Liver (tissue), 9 donors: Measurements from ENCODE around the gene ATG2B. TPM values are rescaled to one million over a fixed set of nuclear protein-coding genes. Genes with fewer than 3 reads are reported as not detected.

Source experiments
- DNase-seq: peaks from one replicate; pipeline ENCODE4 v3.0.0-alpha.2; 2017; ENCODE audit warnings: low spot score
- H3K27ac ChIP-seq, 2 donors: one replicate each; pipeline ENCODE4 v1.7.0; 2013; ENCODE audit warnings: inconsistent platforms in 2 of 2, low read length in 2 of 2, control low read depth in 1 of 2, low read depth in 1 of 2, mild to moderate bottlenecking in 1 of 2
- H3K27me3 ChIP-seq, 4 donors: one replicate each; pipeline versions ENCODE4 v1.6.1 to v1.7.0; 2013; ENCODE audit warnings: low read length in 3 of 4, inconsistent platforms in 1 of 4, mild to moderate bottlenecking in 1 of 4, moderate library complexity in 1 of 4; ENCODE audit not compliant: control insufficient read depth in 4 of 4, insufficient read depth in 4 of 4
- H3K36me3 ChIP-seq, 4 donors: one replicate each; pipeline versions ENCODE4 v1.6.1 to v1.7.0; 2013; ENCODE audit warnings: low read length in 3 of 4, mild to moderate bottlenecking in 3 of 4, low read depth in 1 of 4, moderate library complexity in 1 of 4; ENCODE audit not compliant: control insufficient read depth in 4 of 4, insufficient read depth in 3 of 4
- H3K4me1 ChIP-seq, 4 donors: one replicate each; pipeline versions ENCODE4 v1.6.1 to v1.7.0; 2013; ENCODE audit warnings: low read length in 3 of 4, mild to moderate bottlenecking in 3 of 4, moderate library complexity in 1 of 4; ENCODE audit not compliant: control insufficient read depth in 4 of 4, insufficient read depth in 4 of 4
- H3K4me3 ChIP-seq, 3 donors: one replicate each; pipeline versions ENCODE4 v1.6.1 to v1.7.0; 2013; ENCODE audit warnings: low read length in 3 of 3, control low read depth in 1 of 3, low read depth in 1 of 3, mild to moderate bottlenecking in 1 of 3
- H3K9ac ChIP-seq, 2 donors: one replicate each; pipeline ENCODE4 v1.7.0; 2013; ENCODE audit warnings: low read length in 2 of 2, mild to moderate bottlenecking in 2 of 2, moderate library complexity in 2 of 2, control low read depth in 1 of 2, low read depth in 1 of 2
- H3K9me3 ChIP-seq, 4 donors: one replicate each; pipeline versions ENCODE4 v1.6.1 to v1.7.0; 2013; ENCODE audit warnings: low read length in 3 of 4; ENCODE audit not compliant: control insufficient read depth in 4 of 4
- FOXA1 ChIP-seq: IDR thresholded peaks from 2 replicates; pipeline ENCODE4 v1.6.1; 2016; ENCODE audit warnings: antibody characterized with exemption
- FOXA2 ChIP-seq: IDR thresholded peaks from 2 replicates; pipeline ENCODE4 v1.6.1; 2016; ENCODE audit warnings: antibody characterized with exemption
- HNF4A ChIP-seq, 2 donors: conservative IDR thresholded peaks; 2 replicates each; pipeline ENCODE4 v1.6.1; 2016; ENCODE audit warnings: antibody characterized with exemption in 2 of 2, mild to moderate bottlenecking in 2 of 2
- JUND ChIP-seq, 2 donors: IDR thresholded peaks; 2 replicates each; pipeline ENCODE4 v1.6.1; 2016; ENCODE audit warnings: antibody characterized with exemption in 2 of 2
- RAD21 ChIP-seq, 2 donors: IDR thresholded peaks; 2 replicates each; pipeline ENCODE4 v1.6.1; 2016; ENCODE audit warnings: antibody characterized with exemption in 2 of 2, mild to moderate bottlenecking in 2 of 2
- RXRA ChIP-seq, 2 donors: IDR thresholded peaks; 2 replicates each; pipeline ENCODE4 v1.6.1; 2017 to 2018; ENCODE audit warnings: antibody characterized with exemption in 2 of 2, mild to moderate bottlenecking in 1 of 2
- SP1 ChIP-seq: IDR thresholded peaks from 2 replicates; pipeline ENCODE4 v1.6.1; 2018; ENCODE audit warnings: antibody characterized with exemption, mild to moderate bottlenecking
- TAF1 ChIP-seq: conservative IDR thresholded peaks from 2 replicates; pipeline ENCODE4 v1.6.1; 2016; ENCODE audit warnings: antibody characterized with exemption, mild to moderate bottlenecking
- YY1 ChIP-seq: IDR thresholded peaks from 2 replicates; pipeline ENCODE4 v1.6.1; 2016; ENCODE audit warnings: antibody characterized with exemption, mild to moderate bottlenecking
- WGBS: extraction: QIAGEN DNeasy Blood & Tissue Kit; methylation state at CpG from one replicate; pipeline ENCODE4 v1.1.7; 2013; 5-methylcytosine and 5-hydroxymethylcytosine counted together
- polyA plus RNA-seq, 2 donors: library from polyadenylated mRNA; stranded (reverse) in 1 of 2; unstranded in 1 of 2; fragments of 200-250 nt in 1 of 2; fragments of >200 nt in 1 of 2; fragmentation: Nextera tagmentation in 1 of 2; extraction: Ambion mirVana in 1 of 2; gene quantifications; one replicate each; pipeline versions ENCODE4 v1.2.1 to v1.2.3, GENCODE V29; 2013 to 2015
- total RNA-seq, 2 donors: library from RNA; depleted of rRNA; stranded (reverse); fragments of >200 nt; gene quantifications; one replicate each; pipeline ENCODE4 v1.2.3, GENCODE V29; 2014
- TF ChIP-seq, protein P1 (sequence below): IDR thresholded peaks from 2 replicates; pipeline ENCODE4 v1.6.1; 2016; ENCODE audit warnings: antibody characterized with exemption, mild to moderate bottlenecking
- TF ChIP-seq, protein P2 (sequence below): IDR thresholded peaks from 2 replicates; pipeline ENCODE4 v1.6.1; 2016; ENCODE audit warnings: antibody characterized with exemption
- TF ChIP-seq, protein P3 (sequence below): IDR thresholded peaks from 2 replicates; pipeline ENCODE4 v1.6.1; 2016; ENCODE audit warnings: antibody characterized with exemption
- TF ChIP-seq, protein P4 (sequence below): fragments of 150-350 bp; IDR thresholded peaks from 2 replicates; pipeline ENCODE4 v1.5.1; 2017; ENCODE audit warnings: improper control_type of control experiment, low read depth, low read length; ENCODE audit not compliant: missing input control
- donor health status: healthy.
- donor health status: healthy.
- donor health status: healthy.
- donor health status: healthy.
- donor health status: healthy.

The ATG2B gene
- total and polyA plus RNA-seq, 4 donors = 4.7 to 36.0 (median 20.5) TPM

DNA sequence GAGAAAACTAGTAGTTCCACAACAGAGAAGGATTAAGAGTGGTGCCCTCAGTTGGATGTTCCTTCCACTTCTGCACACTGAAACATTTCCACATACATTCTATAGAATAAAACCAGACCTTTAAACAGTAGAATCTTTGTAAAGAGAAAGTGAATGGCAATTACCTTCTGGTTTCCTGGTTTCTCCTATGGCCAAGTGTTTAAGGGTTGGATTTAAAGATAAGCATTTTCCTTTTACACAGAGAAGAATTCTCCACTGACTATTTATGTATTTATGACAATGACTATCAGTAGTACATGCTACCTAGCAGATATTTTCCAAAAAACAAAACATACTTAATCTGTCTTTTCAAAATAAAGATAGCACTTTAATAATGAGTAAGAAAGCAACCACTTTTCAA, 3.2 kb downstream of the ATG2B start:
- Histone ChIP-seq H3K4me3 (no peak overlapping the region), H3K4me1 (peaks cover 1 to 21% (median 18%) of the 10 kb centered on the region in 4 donors)

DNA sequence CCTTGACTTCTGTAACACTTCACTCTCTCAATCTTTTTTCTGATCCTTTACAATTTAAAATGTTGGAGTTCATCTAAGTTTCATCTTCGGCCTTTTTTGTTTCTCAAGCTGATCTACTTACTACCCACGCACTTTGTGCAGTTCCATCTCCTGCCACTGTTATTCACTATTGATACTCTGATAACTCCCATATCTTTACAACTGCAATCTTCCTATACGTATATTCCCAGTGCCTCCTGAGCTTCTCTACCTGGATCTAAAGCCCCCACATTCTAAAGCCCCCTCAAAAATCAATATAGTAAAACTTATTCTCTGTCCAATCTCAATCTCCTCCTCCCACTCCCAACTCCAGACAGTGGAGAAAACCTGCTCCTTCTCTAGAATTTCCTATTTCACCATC, 5.9 kb downstream of the ATG2B start:
- H3K27me3 ChIP-seq = no peaks in the 10 kb centered on the region

More for the DNA sequence above, 3.2 kb downstream of the ATG2B start:
- TF ChIP-seq, protein P1, sequence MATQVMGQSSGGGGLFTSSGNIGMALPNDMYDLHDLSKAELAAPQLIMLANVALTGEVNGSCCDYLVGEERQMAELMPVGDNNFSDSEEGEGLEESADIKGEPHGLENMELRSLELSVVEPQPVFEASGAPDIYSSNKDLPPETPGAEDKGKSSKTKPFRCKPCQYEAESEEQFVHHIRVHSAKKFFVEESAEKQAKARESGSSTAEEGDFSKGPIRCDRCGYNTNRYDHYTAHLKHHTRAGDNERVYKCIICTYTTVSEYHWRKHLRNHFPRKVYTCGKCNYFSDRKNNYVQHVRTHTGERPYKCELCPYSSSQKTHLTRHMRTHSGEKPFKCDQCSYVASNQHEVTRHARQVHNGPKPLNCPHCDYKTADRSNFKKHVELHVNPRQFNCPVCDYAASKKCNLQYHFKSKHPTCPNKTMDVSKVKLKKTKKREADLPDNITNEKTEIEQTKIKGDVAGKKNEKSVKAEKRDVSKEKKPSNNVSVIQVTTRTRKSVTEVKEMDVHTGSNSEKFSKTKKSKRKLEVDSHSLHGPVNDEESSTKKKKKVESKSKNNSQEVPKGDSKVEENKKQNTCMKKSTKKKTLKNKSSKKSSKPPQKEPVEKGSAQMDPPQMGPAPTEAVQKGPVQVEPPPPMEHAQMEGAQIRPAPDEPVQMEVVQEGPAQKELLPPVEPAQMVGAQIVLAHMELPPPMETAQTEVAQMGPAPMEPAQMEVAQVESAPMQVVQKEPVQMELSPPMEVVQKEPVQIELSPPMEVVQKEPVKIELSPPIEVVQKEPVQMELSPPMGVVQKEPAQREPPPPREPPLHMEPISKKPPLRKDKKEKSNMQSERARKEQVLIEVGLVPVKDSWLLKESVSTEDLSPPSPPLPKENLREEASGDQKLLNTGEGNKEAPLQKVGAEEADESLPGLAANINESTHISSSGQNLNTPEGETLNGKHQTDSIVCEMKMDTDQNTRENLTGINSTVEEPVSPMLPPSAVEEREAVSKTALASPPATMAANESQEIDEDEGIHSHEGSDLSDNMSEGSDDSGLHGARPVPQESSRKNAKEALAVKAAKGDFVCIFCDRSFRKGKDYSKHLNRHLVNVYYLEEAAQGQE = no peak
- TF ChIP-seq FOXA1 = no peak
- Histone ChIP-seq H3K9me3 (no peaks in the 10 kb centered on the region), H3K27me3 (no peaks in the 10 kb centered on the region), H3K9ac (no peak overlapping the region), H3K36me3 (peaks cover 0 to 3% (median 0%) of the 10 kb centered on the region in 4 donors), H3K27ac (no peak overlapping the region)
- DNase-seq = no peak

More for the DNA sequence above, 5.9 kb downstream of the ATG2B start:
- TF ChIP-seq TAF1 (no peak), HNF4A (conservative IDR thresholded peaks at IDR 0.05) (no peak), FOXA2 (no peak), RXRA (IDR thresholded peaks at IDR 0.05) (no peak), SP1 (no peak), FOXA1 (no peak), YY1 (no peak), JUND (IDR thresholded peaks at IDR 0.05) (no peak), RAD21 (IDR thresholded peaks at IDR 0.05) (no peak)
- TF ChIP-seq, protein P2, sequence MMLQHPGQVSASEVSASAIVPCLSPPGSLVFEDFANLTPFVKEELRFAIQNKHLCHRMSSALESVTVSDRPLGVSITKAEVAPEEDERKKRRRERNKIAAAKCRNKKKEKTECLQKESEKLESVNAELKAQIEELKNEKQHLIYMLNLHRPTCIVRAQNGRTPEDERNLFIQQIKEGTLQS = no peak
- TF ChIP-seq, protein P1 = no peak
- TF ChIP-seq, protein P3, sequence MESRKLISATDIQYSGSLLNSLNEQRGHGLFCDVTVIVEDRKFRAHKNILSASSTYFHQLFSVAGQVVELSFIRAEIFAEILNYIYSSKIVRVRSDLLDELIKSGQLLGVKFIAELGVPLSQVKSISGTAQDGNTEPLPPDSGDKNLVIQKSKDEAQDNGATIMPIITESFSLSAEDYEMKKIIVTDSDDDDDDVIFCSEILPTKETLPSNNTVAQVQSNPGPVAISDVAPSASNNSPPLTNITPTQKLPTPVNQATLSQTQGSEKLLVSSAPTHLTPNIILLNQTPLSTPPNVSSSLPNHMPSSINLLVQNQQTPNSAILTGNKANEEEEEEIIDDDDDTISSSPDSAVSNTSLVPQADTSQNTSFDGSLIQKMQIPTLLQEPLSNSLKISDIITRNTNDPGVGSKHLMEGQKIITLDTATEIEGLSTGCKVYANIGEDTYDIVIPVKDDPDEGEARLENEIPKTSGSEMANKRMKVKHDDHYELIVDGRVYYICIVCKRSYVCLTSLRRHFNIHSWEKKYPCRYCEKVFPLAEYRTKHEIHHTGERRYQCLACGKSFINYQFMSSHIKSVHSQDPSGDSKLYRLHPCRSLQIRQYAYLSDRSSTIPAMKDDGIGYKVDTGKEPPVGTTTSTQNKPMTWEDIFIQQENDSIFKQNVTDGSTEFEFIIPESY = no peak
- TF ChIP-seq, protein P4, sequence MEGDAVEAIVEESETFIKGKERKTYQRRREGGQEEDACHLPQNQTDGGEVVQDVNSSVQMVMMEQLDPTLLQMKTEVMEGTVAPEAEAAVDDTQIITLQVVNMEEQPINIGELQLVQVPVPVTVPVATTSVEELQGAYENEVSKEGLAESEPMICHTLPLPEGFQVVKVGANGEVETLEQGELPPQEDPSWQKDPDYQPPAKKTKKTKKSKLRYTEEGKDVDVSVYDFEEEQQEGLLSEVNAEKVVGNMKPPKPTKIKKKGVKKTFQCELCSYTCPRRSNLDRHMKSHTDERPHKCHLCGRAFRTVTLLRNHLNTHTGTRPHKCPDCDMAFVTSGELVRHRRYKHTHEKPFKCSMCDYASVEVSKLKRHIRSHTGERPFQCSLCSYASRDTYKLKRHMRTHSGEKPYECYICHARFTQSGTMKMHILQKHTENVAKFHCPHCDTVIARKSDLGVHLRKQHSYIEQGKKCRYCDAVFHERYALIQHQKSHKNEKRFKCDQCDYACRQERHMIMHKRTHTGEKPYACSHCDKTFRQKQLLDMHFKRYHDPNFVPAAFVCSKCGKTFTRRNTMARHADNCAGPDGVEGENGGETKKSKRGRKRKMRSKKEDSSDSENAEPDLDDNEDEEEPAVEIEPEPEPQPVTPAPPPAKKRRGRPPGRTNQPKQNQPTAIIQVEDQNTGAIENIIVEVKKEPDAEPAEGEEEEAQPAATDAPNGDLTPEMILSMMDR = no peak
- 95% methylated on average over 3 of the region's 3 CpGs for WGBS
- Histone ChIP-seq H3K9me3 (no peaks in the 10 kb centered on the region), H3K27ac (no peak overlapping the region), H3K4me3 (no peak overlapping the region), H3K4me1 (peaks cover 1 to 13% (median 8%) of the 10 kb centered on the region in 4 donors), H3K9ac (no peak overlapping the region), H3K36me3 (peaks cover 0 to 3% (median 0%) of the 10 kb centered on the region in 4 donors)
- DNase-seq = no peak
